GM23248 (cell line): ENCODE data around the gene SLC4A3. TPM values are rescaled to one million over a fixed set of nuclear protein-coding genes. Genes with fewer than 3 reads are reported as not detected.
A peak's percentile ranks its signal among the peaks of the same experiment; 100 is the strongest.

Source experiments
- DNase-seq: peaks from one replicate; pipeline ENCODE4 v3.0.0-alpha.2; 2015
- H2AFZ ChIP-seq: fragments of 200-600 bp; sonication (generic); 2 replicates; pipeline ENCODE4 v1.6.1; 2016; ENCODE audit warnings: antibody characterized with exemption
- H3F3A ChIP-seq: fragments of 200-600 bp; sonication (generic); 2 replicates; pipeline ENCODE4 v1.6.1; 2016; ENCODE audit warnings: mild to moderate bottlenecking, antibody characterized with exemption, mixed run types; ENCODE audit not compliant: insufficient read depth
- H3K27ac ChIP-seq: fragments of 200-600 bp; sonication (generic); 2 replicates; pipeline ENCODE4 v1.5.1; 2016; ENCODE audit warnings: mild to moderate bottlenecking
- H3K27me3 ChIP-seq: fragments of 200-600 bp; sonication (generic); replicated peaks from 2 replicates; pipeline ENCODE4 v1.6.1; 2016; ENCODE audit warnings: mild to moderate bottlenecking; ENCODE audit not compliant: insufficient read depth
- H3K36me3 ChIP-seq: fragments of 200-600 bp; sonication (generic); 2 replicates; pipeline ENCODE4 v1.6.1; 2016; ENCODE audit warnings: low read depth, mild to moderate bottlenecking
- H3K4me1 ChIP-seq: fragments of 200-600 bp; sonication (generic); 2 replicates; pipeline ENCODE4 v1.6.1; 2016; ENCODE audit warnings: mild to moderate bottlenecking; ENCODE audit not compliant: insufficient read depth
- H3K4me2 ChIP-seq: fragments of 200-600 bp; sonication (generic); one replicate; pipeline ENCODE4 v1.6.1; 2016; ENCODE audit warnings: mild to moderate bottlenecking; ENCODE audit not compliant: unreplicated experiment
- H3K4me3 ChIP-seq: fragments of 200-600 bp; sonication (generic); 2 replicates; pipeline ENCODE4 v1.5.1; 2016; ENCODE audit warnings: mild to moderate bottlenecking
- H3K79me2 ChIP-seq: fragments of 200-600 bp; sonication (generic); 2 replicates; pipeline ENCODE4 v1.6.1; 2016; ENCODE audit warnings: mild to moderate bottlenecking; ENCODE audit not compliant: insufficient read depth
- H3K9ac ChIP-seq: fragments of 200-600 bp; sonication (generic); 2 replicates; pipeline ENCODE4 v1.6.1; 2016; ENCODE audit warnings: mild to moderate bottlenecking
- H3K9me2 ChIP-seq: fragments of 200-600 bp; sonication (generic); 2 replicates; pipeline ENCODE4 v1.6.1; 2016; ENCODE audit warnings: mixed run types, mild to moderate bottlenecking, moderate library complexity; ENCODE audit not compliant: insufficient read depth
- H3K9me3 ChIP-seq: fragments of 200-600 bp; sonication (generic); one replicate; pipeline ENCODE4 v1.6.1; 2017; ENCODE audit warnings: low read depth
- H4K20me1 ChIP-seq: fragments of 200-600 bp; sonication (generic); 2 replicates; pipeline ENCODE4 v1.6.0; 2016; ENCODE audit not compliant: insufficient read depth
- EZH2 ChIP-seq: fragments of 200-600 bp; sonication (generic); IDR thresholded peaks from 2 replicates; pipeline ENCODE4 v1.6.1; 2018; ENCODE audit warnings: antibody characterized with exemption, mild to moderate bottlenecking; ENCODE audit not compliant: insufficient read depth, poor library complexity, severe bottlenecking
- EZH2phosphoT487 ChIP-seq: fragments of 200-600 bp; sonication (generic); IDR thresholded peaks from 2 replicates; pipeline ENCODE4 v1.6.1; 2018; ENCODE audit warnings: antibody characterized with exemption, moderate library complexity, mild to moderate bottlenecking, low read depth; ENCODE audit not compliant: insufficient read depth
- WGBS, 2 experiments: methylation state at CpG; one replicate each; pipeline ENCODE4 v1.1.6; 2015 to 2017; ENCODE audit warnings: low lambda C conversion rate in 2 of 2, low coverage in 1 of 2; ENCODE audit errors: missing lambda C conversion rate in 2 of 2; 5-methylcytosine and 5-hydroxymethylcytosine counted together
- in situ Hi-C: fragments of 300-500 bp; cut with MboI; formaldehyde crosslinking; loops from 2 replicates; pipeline ENCODE4 v1.15.0; 2020
- polyA plus RNA-seq: library from polyadenylated mRNA; unstranded; fragments of >200 nt; fragmentation: Nextera tagmentation; extraction: Ambion mirVana; gene quantifications from 2 replicates; pipeline ENCODE4 v1.2.1, GENCODE V29; 2016
- total RNA-seq: library from RNA; depleted of rRNA; stranded (reverse); fragments of >200 nt; shearing (Covaris generic); gene quantifications from 2 replicates; pipeline ENCODE4 v1.2.3, GENCODE V29; 2014

The SLC4A3 gene
- total and polyA plus RNA-seq, 2 experiments from 2014 or later, result 0.54 to 0.79 TPM

DNA sequence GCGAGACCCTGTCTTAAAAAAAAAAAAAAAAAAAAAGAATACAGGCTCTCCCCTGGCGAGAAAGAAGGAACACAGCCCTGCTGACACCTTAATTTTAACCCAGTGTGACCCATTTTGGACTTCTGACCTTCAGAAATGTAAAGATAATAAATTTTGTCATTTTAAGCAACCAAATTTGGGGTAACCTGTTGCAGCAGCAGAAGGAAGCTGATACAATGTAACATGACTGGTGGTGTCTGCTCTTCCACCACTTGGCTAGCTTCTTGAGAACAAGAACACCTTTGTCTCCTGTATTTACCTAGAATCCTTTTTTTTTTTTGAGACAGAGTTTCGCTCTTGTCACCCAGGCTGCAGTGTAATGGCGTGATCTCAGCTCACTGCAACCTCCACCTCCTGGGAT lies 36.3 kb upstream of the SLC4A3 start:
- Histone ChIP-seq H3K79me2 (no peaks in the 10 kb centered on the region), H3F3A (peaks cover 3% of the 10 kb centered on the region; the same call in 1 of the 2 replicates), H3K9ac (no peak overlapping the region), H3K27ac (no peak overlapping the region), H3K4me2 (no peak overlapping the region), H3K36me3 (no peaks in the 10 kb centered on the region), H3K27me3 (no peaks in the 10 kb centered on the region), H3K9me2 (no peaks in the 10 kb centered on the region), H4K20me1 (no peaks in the 10 kb centered on the region), H3K9me3 (no peaks in the 10 kb centered on the region), H3K4me1 (no peaks in the 10 kb centered on the region), H2AFZ (no peak overlapping the region), H3K4me3 (no peak overlapping the region)
- DNase-seq, result no peak
- WGBS, 2 experiments, result 40 to 53% methylated on average over 4 of the region's 4 CpGs
- TF ChIP-seq EZH2phosphoT487 (no peak), EZH2 (no peak)
- in situ Hi-C loops, result no loop called here

DNA sequence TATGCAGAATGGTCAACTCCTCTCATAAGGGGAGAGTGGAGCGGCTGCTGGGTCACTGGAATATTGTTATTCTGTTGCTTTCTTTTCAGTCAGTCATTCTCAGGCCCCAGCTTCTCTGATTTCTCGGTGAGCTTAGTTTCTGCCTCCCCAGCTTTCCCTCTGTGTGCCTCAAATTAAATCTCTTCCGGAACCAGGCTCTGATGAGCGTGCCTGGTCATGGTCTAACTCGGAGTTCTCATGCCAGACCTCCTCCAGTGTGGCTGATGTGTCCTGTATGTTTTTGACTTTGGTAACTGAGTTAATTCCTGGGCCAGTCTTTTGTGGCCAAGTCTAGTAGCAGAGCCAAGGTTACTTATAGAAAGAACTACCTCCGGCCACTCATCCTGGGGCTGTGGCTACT lies 34.7 kb upstream of the SLC4A3 start:
- no peaks in the 10 kb centered on the region for H3K9me3 ChIP-seq
- H3K79me2 ChIP-seq, result no peaks in the 10 kb centered on the region
- peaks cover 16% of the 10 kb centered on the region for H3F3A ChIP-seq
- TF ChIP-seq EZH2phosphoT487, result no peak
- no peak for TF ChIP-seq EZH2
- no peaks in the 10 kb centered on the region for H3K9me2 ChIP-seq
- in situ Hi-C loops, result no loop called here
- H3K27ac ChIP-seq, result no peak overlapping the region
- 45 to 52% methylated on average over 6 of the region's 6 CpGs for WGBS, 2 experiments
- H3K27me3 ChIP-seq, result no peaks in the 10 kb centered on the region
- H3K9ac ChIP-seq, result no peak overlapping the region
- peaks cover 6% of the 10 kb centered on the region for H3K4me1 ChIP-seq
- H2AFZ ChIP-seq, result no peak overlapping the region
- no peak overlapping the region for H3K4me2 ChIP-seq
- H4K20me1 ChIP-seq, result no peaks in the 10 kb centered on the region
- H3K36me3 ChIP-seq, result no peaks in the 10 kb centered on the region
- no peak for DNase-seq
- H3K4me3 ChIP-seq, result no peak overlapping the region

DNA sequence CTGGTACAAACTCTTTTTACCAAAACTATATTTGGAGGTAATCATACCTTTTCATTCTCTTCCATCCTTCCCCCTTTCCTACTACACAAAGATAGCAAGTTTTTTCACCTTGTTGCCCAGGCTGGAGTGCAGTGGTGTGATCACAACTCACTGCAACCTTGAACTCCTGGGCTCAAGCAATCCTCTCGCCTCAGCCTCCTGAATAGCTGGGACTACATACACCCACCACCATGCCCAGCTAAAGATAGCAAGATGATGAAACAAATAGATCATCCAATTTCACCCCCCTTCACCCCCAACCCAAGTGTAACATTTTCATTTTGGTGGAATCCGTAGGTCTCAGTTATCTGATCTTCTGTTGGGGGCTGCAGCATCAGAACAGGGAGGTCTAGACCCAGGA lies 34.3 kb upstream of the SLC4A3 start:
- TF ChIP-seq EZH2phosphoT487 (no peak), EZH2 (no peak)
- Histone ChIP-seq H3K79me2 (no peaks in the 10 kb centered on the region), H3K27ac (no peak overlapping the region), H3K9me3 (no peaks in the 10 kb centered on the region), H4K20me1 (no peaks in the 10 kb centered on the region), H3K4me1 (peaks cover 6% of the 10 kb centered on the region), H3K4me3 (no peak overlapping the region), H3K9ac (no peak overlapping the region), H3K27me3 (no peaks in the 10 kb centered on the region), H3K4me2 (no peak overlapping the region), H3K36me3 (no peaks in the 10 kb centered on the region), H3K9me2 (no peaks in the 10 kb centered on the region), H3F3A (peaks cover 16% of the 10 kb centered on the region), H2AFZ (no peak overlapping the region)
- 79 to 84% methylated on average over 2 of the region's 2 CpGs for WGBS, 2 experiments
- in situ Hi-C loops, result no loop called here
- DNase-seq, result no peak

DNA sequence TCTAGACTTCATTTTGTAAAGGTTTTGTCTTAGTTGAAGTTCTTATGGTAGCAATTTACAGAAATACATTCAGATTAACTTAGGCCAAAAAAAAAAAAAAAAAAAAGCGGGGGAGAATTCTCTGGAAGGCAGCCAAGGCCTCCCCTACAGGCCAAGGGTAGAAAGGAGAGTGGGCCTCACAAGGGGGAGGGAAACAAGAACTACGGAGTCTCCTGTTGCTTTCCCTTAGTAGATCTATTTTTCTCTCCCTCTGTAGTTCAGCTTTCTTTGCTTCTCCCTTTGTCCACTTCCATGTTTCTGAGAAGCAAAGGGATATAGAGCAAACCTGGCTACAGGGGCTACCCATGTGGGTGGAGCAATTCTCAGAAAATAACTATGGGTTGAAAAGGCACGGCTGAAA lies 32.2 kb upstream of the SLC4A3 start:
- Histone ChIP-seq H3K27me3 (no peaks in the 10 kb centered on the region), H3K9ac (no peak overlapping the region), H3K4me1 (peaks cover 11% of the 10 kb centered on the region), H3F3A (peaks cover 16% of the 10 kb centered on the region), H3K79me2 (peaks cover 13% of the 10 kb centered on the region), H2AFZ (0 out of 2 replicates have a peak overlapping the region, but pooled peaks have one; percentile 7), H3K36me3 (no peaks in the 10 kb centered on the region), H4K20me1 (no peaks in the 10 kb centered on the region), H3K9me3 (no peaks in the 10 kb centered on the region), H3K27ac (no peak overlapping the region), H3K9me2 (no peaks in the 10 kb centered on the region), H3K4me2 (no peak overlapping the region), H3K4me3 (no peak overlapping the region)
- no peak for DNase-seq
- 38 to 51% methylated on average over 2 to 3 of the region's 3 CpGs for WGBS, 2 experiments
- no peak for TF ChIP-seq EZH2
- TF ChIP-seq EZH2phosphoT487, result no peak
- in situ Hi-C loops, result no loop called here
